NCI-H345 (cell line): ENCODE measurements around the gene XIST.
A peak's percentile ranks its signal among the peaks of the same experiment; 100 is the strongest.
"Not testable (repeated sequence)": the region's sequence is repeated elsewhere in the genome, so short reads cannot be mapped to it uniquely, and the experiment has no call there.

Experiments used
- DNase-seq: peaks from one replicate; lab custom pipeline; 2025; lab: John Stamatoyannopoulos, UW

The XIST gene

GRCh38 chrX:73852467-73852866 is at the start of gene XIST:
Gene XIST (minus strand): TSS chrX:73852714.
- DNase-seq = no peak

GRCh38 chrX:73898315-73898714 is 45.8 kb upstream of the XIST start:
- DNase-seq = not testable (repeated sequence)

DNA sequence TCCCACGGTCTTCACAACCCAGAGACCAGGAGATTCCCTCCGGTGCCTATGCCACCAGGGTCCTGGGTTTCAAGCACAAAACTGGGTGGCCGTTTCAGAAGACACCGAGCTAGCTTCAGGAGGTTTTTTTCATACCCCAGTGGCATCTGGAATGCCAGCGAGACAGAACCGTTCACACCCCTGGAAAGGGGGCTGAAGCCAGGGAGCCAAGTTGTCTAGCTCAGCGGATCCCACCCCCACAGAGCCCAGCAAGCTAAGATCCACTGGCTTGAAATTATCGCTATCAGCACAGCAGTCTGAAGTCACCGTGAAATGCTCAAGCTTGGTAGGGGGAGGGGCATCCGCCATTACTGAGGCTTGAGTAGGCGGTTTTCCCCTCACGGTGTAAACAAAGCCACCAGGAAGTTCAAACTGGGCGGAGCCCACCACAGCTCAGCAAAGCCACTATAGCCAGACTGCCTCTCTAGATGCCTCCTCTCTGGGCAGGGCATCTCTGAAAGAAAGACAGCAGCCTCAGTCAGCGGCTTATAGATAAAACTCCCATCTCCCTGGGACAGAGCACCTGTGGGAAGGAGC is 40.1 kb upstream of the XIST start:
- DNase-seq = peak; percentile 11

- not testable (repeated sequence) for DNase-seq
Observed at GRCh38 chrX:73882260-73882659, 29.7 kb upstream of the XIST start.

DNA sequence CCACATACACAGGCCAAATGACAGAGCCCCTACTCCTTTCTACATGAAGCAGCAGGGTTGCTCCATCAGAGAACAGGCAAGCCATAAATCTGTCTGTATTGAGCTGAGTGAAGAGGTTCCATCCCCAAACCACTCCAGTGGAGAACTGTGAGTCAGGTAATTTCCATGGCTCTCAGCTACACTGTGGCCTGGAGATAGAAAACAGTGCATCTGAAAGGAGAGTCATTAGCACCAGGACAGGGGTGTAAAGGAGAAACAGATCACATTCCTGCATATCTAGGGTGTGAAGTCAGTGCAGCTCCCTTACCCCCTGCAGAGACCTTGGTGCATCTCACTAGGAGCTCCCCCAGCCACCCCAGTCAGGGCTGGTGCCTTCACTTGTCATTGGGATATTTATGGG is 25.2 kb upstream of the XIST start:
- DNase-seq = no peak

DNA sequence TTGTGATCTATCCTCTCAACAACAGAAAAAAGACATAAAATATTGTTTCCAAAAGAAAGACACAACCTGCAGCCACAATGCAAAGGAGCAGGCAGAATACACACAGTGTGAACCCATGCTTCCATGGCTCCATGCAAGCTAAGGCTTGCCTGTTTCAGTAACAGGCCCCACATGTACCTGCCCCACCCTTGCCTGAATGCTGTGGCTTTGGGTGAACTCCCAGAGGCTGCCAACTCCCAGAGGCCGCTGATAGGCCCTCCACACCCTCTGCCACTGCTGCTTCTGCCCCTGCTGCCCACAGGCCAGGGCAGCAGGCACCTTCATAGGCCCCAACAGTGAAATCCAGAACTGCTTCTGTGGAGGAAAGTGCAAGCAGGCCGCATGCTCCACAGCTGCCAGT is 24.4 kb upstream of the XIST start:
- no peak for DNase-seq

DNA sequence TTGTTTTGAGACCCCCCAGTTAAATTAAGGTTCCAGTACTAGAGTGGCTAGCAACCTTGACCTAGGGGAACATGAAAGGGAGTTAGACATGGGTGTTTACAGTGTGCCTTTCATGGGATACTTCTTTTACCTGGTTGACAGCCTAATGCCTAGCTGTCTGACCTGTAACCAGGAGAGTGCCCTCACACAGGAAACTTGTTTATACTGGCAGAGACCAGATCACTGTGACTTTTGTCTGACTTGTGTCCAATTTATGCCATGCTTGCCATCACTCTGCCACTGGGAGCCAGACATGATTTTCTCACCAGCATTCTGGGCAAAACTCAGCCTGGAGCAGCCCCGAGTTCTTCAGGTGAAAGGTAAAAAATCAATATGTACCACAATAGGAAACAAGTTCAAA is 16.4 kb upstream of the XIST start:
- DNase-seq = no peak

GRCh38 chrX:73867144-73867543 is 14.6 kb upstream of the XIST start:
- no peak for DNase-seq

DNA sequence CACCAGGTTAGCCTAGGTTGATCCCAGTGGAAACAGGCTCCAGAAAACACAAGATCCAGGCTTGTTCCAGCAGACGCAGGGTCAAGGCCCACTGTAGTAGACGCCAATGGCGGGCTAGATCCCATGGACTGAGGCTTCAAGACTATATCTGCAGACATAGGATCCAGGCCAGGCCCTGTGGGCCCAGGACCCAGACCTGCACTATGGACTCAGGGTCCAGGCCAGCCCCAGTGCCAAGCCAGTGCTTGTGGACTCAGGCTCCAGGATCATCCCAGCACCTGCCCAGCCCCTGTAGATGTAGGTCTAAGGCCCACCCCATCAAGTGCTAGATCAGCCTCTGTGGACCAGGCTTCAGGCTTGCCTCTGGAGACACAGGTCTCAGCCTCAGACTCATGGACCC is 11.3 kb upstream of the XIST start:
- no peak for DNase-seq

DNA sequence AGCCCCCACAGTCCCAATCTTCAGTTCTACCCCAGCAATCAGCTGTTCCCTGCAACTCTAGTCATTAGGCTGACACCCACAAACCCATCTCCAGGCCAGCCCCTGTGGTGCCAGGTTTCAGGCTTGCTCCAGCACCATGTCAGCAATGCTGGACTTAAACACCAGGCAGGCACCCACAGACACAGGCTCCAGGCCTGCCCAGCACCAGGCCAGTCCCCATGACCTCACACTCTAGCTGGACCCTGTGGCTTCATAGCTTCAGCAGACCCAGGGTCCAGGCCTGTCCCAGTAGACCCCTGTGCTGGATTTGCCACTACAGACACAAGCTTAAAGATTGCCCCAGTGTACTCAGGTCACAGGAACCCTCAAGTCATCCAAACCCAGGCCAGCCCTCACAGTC is 10.8 kb upstream of the XIST start:
- DNase-seq = no peak

- no peak for DNase-seq
Observed at GRCh38 chrX:73859622-73860021, 7.1 kb upstream of the XIST start.

DNA sequence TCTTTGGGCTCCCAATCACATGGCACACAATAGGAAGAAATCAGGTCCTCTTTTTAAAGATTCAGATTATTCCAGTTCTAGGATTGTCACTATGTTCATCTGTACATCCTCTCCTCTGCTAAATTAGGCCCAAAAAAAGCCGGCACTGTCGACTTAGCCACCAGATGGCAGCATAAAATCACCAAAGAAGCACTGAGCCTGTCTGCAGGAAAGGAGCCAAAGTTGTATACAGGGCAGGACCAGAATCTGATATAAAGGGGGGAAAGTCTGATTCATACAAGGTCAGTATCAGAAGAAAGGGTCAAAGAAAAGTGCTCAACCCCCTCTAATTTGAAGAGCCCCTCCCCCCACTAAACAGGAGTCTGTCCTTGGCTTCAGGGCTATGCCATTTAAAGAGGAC is 3.0 kb upstream of the XIST start:
- peak; percentile 41 for DNase-seq

DNA sequence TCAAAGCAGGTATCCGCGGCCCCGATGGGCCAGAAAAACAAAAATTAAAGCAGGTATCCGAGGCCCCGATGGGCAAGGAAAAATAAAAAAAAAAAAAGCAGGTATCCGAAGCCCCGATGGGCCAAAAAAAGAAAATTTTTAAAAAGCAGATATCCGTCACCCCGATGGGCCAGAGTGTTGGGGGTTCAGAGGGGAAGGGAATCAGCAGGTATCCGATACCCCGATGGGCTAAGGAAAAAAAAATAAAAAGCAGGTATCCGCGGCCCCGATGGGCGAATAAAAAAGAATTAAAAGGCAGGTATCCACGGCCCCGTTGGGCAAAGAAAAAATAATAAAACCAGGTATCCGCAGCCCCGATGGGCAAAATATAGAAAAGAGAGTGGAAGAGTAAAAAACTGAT is 492 bp downstream of the XIST start:
- no peak for DNase-seq

GRCh38 chrX:73851014-73852009 is 1.2 kb downstream of the XIST start:
- no peak for DNase-seq

GRCh38 chrX:73850124-73851013 is 2.1 kb downstream of the XIST start:
- no peak for DNase-seq

DNA sequence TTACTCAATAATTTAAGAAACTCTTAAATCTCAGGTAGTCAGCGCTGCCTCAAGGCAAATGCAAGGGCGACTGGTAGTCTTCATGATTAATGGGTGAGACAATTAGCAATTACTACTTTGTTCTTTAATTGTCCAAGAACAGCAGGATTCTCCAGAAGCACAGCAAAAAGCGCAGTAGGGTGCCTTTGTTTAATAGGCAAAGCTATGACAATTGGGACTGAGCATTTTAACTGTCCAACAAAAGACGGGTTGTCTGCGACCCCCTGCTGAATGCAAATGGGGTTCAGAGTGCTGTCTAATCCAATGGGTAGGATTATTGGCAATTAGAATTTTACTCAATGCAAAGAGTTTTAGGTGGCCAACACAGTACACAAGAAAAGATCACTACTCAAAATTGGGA is 3.4 kb downstream of the XIST start:
- DNase-seq = no peak

DNA sequence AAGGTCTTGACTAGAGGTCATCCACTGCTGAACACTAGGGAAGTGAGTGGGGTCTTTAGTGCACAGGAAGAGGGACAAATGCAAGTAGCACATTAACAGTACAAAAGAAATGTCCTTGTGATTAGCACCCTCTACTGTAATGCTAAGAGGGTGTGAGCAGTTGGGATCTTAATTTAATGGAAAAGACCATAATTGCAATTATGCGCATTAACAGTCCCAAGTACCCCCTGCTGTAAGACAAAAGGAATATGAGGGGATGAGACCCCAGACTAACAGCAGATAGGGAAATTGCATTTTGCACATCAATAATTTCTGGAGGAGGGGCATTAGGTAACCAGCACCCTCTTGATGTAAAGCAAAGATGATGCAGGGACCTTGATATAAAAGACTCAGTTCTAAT is 4.5 kb downstream of the XIST start:
- no peak for DNase-seq

DNA sequence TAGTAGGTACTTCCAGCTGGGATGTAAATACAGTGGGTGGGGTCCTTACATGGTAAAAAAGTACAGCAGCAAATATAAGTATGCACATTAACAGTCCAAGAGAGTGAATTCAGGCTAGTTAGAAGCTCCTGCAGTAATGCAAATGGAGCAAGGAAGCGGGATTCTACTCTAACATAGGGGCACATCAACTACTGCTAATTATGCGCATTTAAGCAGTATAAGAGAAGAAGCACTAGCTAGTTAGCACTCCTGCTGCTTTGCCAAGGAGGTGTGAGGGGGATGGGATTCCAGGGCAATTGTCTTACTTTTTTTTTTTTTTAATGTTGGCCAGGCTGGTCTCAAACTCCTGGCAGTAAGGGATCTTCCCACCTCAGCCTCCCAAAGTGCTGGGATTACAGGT is 5.4 kb downstream of the XIST start:
- no peak for DNase-seq

GRCh38 chrX:73842541-73843234 is 9.8 kb downstream of the XIST start:
- no peak for DNase-seq

DNA sequence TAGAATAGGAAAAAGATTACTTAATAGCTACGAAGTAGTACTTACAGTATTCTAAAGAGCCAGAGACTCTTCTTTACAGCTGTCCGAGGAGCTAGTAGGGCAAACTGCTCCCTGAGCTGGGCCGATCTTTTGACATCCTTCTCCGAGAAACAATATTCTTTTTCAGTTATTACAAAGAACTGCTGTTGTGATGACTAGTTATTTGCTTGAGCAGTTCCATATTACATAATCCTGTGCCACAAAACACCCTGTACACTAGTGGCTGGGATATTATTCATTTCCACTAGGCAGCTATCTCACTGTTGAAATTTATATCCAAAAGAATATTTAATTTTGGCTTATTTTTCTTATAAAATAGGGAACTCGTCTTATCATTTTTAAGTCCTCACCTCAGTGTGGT is 11.2 kb downstream of the XIST start:
- no peak for DNase-seq

DNA sequence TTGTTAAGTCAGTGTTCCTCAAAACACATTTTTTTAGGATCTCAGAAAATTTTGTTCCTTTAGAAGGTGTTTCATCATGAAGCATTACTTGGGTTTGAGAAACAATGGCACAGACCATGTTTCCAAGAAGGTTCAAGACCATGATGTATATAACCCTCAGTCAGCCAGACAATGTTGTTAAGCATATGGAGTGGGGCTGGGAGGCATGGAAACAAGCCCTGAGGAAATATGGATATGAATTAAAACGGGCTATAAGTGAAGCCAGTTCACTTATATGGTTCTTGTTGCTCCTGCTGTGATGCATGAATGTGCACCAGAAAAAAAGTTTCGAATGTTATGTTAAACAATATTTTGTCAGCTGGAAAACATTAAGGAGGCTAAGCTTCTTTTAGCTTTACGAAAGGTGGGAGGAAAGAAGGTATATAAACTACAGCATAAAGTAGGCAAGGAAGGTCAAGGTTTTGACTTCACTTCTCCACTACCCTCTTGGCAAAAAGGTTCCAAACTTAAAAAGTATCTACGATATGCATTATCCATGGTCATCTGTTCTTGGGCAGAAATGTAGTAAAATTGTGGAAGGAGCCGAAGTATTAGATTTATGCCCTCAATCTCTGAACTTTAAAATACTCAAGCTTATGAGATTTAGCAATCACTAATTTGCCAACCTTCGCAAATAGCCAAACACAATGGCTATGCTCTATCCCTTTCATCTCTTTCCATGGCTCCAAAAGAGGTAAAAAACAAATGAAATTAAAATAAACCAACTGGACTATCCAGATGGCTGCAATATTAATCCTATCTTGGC is 12.2 kb downstream of the XIST start:
- DNase-seq = no peak
